Right hindlimb (tissue), 1 donor: Measurements from ENCODE around the gene CAPN9.

Source experiments
- DNase-seq: peaks from one replicate; pipeline ENCODE4 v3.0.0-alpha.2; 2018

CAPN9 gene

DNA sequence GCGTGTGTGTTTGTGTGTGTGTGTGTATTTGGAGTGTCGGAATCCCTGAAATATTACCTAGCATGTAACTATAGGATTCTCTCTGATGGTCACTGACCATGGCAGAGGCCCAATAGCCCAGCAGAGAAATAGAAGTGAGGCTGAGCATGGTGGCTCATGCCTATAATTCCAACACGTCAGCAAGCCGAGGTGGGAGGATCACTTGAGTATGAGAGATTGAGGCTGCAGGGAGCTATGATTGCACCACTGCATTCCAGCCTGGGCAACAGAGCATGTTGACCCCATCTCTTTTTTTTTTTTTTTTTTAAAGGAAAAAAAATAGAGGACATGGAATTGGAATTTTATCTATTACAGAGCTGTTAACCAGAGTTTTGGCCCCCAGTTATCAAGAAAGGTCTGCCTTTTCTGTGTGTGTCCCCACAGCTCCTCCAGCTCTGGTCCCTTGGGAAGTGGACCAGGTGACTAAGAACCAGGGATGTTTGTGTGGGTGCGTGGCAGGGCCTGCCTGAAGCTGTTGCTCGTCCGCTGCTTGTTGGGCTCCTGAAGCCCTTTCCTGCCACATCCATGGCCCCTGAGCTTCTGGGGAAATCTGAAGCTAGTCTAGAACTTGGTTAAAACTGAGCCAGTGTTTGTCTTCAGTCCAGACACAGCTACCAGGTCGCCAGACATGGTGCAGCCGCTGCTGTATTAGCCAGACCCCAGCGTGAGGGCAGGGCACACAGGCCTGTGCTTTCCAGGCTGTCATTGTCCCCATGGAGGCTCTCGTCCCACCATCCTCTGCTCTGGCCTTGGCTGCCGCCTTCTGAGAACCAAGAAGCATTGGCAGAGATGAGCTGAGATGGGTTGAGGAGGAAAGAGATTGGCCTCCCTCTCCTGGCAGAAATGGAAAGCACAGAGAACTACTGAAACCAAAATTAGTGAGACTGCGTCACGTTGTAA, 25.5 kb downstream of the CAPN9 start:
- DNase-seq, result peak; percentile 59

GRCh38 chr1:230773396-230774033, 26.3 kb downstream of the CAPN9 start:
- no peak for DNase-seq

- no peak for DNase-seq
Observed at GRCh38 chr1:230778916-230779590, 31.9 kb downstream of the CAPN9 start.

- no peak for DNase-seq
Observed at GRCh38 chr1:230781131-230781530, 33.9 kb downstream of the CAPN9 start.

DNA sequence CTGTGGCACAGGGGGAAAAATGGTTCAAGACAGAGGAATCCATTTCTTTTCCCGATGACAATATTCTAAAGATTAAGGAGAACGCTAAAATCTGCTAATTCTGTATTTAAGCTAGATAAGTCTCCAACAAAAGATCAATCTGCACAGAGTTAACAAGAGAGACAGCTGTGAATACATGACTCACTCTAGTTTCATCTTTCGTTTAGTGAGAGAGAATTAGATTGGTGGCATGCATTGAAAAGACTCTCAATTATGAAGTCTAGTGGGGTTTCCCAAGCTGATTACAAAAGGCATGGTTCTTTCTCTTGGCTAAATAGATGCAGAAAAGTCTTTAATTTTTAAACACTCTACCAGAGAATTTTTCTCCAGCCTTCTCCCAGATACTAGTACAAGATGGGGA, 34.4 kb downstream of the CAPN9 start:
- DNase-seq, result no peak

- DNase-seq, result no peak
Observed at GRCh38 chr1:230784163-230784562, 37.0 kb downstream of the CAPN9 start.

GRCh38 chr1:230785636-230786384, 38.6 kb downstream of the CAPN9 start:
- DNase-seq, result no peak

GRCh38 chr1:230786385-230786753, 39.2 kb downstream of the CAPN9 start:
- DNase-seq, result no peak

GRCh38 chr1:230787471-230787870, 40.3 kb downstream of the CAPN9 start:
- DNase-seq, result no peak

- DNase-seq, result no peak
Observed at GRCh38 chr1:230788561-230789275, 41.5 kb downstream of the CAPN9 start.

- no peak for DNase-seq
Observed at GRCh38 chr1:230790026-230790425, 42.8 kb downstream of the CAPN9 start.

DNA sequence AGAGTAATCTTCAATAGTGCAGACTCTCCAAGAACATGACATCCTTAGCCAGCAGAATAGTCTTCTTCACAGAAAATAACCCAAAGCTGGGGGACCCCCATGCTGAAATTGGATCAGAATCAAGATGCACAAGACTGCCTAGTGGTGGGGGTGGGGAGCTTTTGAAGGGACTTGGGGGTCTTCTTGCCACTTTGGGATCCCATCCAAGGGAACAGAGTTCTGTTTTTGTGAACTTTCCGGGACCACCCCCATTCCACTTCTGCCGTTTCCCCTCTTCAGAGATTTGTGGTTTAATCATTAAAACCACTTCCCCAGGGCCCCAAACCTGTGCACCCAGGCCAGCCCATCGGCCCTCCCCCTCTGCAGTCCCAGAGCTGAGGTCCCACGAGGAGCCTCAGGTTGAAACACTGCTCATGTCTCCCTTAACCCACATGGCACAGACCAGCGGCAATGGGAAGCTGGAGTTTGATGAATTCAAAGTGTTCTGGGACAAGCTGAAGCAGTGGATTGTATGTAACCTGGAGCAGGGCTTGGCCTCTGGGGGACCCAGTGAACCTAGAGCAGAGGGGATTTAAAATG, 44.9 kb downstream of the CAPN9 start:
- DNase-seq, result no peak

- DNase-seq, result no peak
Observed at GRCh38 chr1:230792691-230793462, 45.7 kb downstream of the CAPN9 start.

GRCh38 chr1:230793463-230793745, 46.2 kb downstream of the CAPN9 start:
- DNase-seq, result no peak

DNA sequence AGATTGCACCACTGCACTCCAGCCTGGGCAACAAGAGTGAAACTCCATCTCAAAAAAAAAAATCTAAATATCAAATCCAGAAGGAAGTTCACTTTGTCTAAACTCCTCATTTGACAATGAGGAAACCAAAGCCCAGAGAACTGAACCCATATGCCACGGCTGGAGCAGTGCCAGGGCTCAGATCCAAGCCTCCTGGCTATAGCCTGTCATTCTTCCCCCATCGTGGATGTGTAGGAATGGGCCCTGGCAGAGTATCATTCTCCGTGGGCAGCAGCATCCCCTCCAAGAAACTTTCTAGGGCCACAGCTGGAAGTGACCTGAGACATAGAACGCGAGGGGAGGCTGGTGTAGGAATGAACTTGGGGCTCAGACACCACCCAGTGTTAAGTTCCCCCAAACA, 47.2 kb downstream of the CAPN9 start:
- peak; percentile 49 for DNase-seq

- DNase-seq, result no peak
Observed at GRCh38 chr1:230794871-230795605, 47.9 kb downstream of the CAPN9 start.

GRCh38 chr1:230796626-230797025, 49.4 kb downstream of the CAPN9 start:
- DNase-seq, result no peak

DNA sequence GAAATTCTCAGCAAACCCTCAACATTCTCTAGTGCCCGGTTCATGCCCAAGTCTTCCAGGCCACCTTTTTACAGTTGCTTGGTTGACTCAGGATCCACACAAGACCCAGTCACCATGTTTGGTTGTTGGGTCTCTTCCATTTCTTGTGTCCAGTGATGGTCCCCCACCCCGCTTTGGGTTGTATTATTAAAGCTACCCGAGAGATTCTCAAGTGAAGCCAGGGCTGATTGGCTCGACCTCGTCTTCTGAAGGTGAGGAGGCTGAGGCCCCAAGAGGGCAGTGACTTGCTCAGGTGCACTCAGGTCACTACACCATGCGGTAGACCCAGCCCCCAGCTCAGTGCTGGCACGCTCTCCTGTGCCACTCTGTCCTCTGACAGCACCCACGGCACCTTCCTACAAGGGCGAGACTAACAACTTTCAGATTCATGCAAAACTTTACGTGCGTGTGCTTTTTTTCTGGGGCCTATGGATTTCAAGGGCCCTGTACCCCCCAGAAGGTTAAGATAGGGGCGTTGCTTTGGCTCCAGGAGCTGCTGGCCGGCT, 50.3 kb downstream of the CAPN9 start:
- DNase-seq, result no peak

GRCh38 chr1:230797942-230798365, 50.8 kb downstream of the CAPN9 start:
- peak; percentile 78 for DNase-seq

DNA sequence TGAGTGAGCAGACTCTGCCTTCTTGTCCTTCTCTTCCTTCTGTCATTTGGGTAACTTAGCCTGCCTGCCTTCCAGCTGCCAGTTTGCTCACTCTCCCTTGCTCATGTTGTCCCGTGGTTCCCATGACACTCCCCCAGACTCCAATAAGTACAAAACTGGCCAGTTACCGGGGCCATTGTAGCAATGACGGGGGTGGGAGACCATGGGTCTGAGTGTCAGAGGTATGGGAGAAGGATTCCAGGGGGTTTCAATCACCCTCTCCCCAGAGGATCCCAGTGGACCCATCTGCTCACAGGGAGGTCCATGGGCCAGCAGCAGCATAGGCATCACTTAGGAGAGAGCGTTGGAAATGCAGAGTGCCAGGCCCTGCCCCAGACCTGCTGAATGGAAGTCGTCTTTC, 51.3 kb downstream of the CAPN9 start:
- no peak for DNase-seq
